ENCODE data around the gene OR10P1.
"Not testable (repeated sequence)": the region's sequence is repeated elsewhere in the genome, so short reads cannot be mapped to it uniquely, and the experiment has no call there.

OR10P1 gene

GRCh38 chr12:55642267-55642666 lies 5.6 kb downstream of the OR10P1 start:
- WGBS (ENCODE audit: extremely low coverage, insufficient coverage, low lambda C conversion rate): no CpG with 5 or more reads among the region's 2 CpGs
- no peak overlapping the region for H3K18ac ChIP-seq (ENCODE audit: low read length)
- H3K36me3 ChIP-seq (ENCODE audit: control insufficient read depth, insufficient read depth, low read length): no peaks in the 10 kb centered on the region
- H3K27me3 ChIP-seq (ENCODE audit: insufficient read depth, low read length, poor library complexity): no peaks in the 10 kb centered on the region
- no peak overlapping the region for H3K4me3 ChIP-seq (ENCODE audit: low read length)
- no peak overlapping the region for H3K9ac ChIP-seq (ENCODE audit: low read length)
- no peak overlapping the region for H2BK120ac ChIP-seq (ENCODE audit: low read depth, low read length)
- no peak overlapping the region for H3K27ac ChIP-seq (ENCODE audit: low read depth, low read length)
- peaks cover 3% of the 10 kb centered on the region for H3K4me1 ChIP-seq (ENCODE audit: control insufficient read depth, low read depth, low read length)
- H2BK15ac ChIP-seq (replicated peaks; ENCODE audit: low read depth): no peak overlapping the region
- no peak overlapping the region for H2AK5ac ChIP-seq (ENCODE audit: low read length)
- H3K56ac ChIP-seq (ENCODE audit: low read length): no peak overlapping the region
- no peaks in the 10 kb centered on the region for H3K79me1 ChIP-seq (ENCODE audit: low read length)
- no peak overlapping the region for H3K23ac ChIP-seq (ENCODE audit: low read length)
- H3K4ac ChIP-seq (ENCODE audit: low read depth, low read length): no peak overlapping the region
- no peak for DNase-seq
- H4K8ac ChIP-seq (ENCODE audit: low read depth, low read length): no peak overlapping the region
- H3K79me2 ChIP-seq (ENCODE audit: control insufficient read depth, insufficient read depth, low read length): no peaks in the 10 kb centered on the region
- no peak overlapping the region for H2BK5ac ChIP-seq (ENCODE audit: low read length)
- no peak overlapping the region for H4K5ac ChIP-seq (ENCODE audit: low read length)
- no peak overlapping the region for H3K4me2 ChIP-seq (ENCODE audit: low read length)

DNA sequence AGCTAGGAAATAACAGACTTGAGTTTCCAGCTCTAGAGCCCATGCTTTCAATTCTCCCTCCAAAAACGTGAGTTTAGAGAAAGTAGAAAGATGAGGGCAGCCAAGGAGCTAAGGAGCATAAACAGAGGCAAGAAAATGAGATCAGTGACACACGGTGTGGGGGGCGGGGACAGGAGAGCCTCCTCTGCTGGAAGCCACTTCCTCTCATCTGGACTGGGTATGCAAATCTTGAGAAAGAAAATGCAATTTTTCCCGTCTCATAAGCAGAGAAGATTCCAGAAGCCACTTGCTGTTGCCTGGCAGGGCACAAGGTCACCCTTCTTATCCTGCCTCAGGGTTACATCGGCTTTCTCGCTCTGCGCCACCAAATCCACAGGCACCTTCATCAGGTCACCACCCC lies 6.0 kb downstream of the OR10P1 start:
- no peak overlapping the region for H2AK5ac ChIP-seq (ENCODE audit: low read length)
- no peak overlapping the region for H2BK120ac ChIP-seq (ENCODE audit: low read depth, low read length)
- H3K4me3 ChIP-seq (ENCODE audit: low read length): no peak overlapping the region
- no peak overlapping the region for H3K27ac ChIP-seq (ENCODE audit: low read depth, low read length)
- no peak overlapping the region for H3K4me2 ChIP-seq (ENCODE audit: low read length)
- no peak overlapping the region for H3K4ac ChIP-seq (ENCODE audit: low read depth, low read length)
- H3K9ac ChIP-seq (ENCODE audit: low read length): no peak overlapping the region
- H3K36me3 ChIP-seq (ENCODE audit: control insufficient read depth, insufficient read depth, low read length): no peaks in the 10 kb centered on the region
- no peaks in the 10 kb centered on the region for H3K27me3 ChIP-seq (ENCODE audit: insufficient read depth, low read length, poor library complexity)
- H4K5ac ChIP-seq (ENCODE audit: low read length): no peak overlapping the region
- WGBS (ENCODE audit: extremely low coverage, insufficient coverage, low lambda C conversion rate): no CpG with 5 or more reads among the region's 7 CpGs
- peaks cover 3% of the 10 kb centered on the region for H3K4me1 ChIP-seq (ENCODE audit: control insufficient read depth, low read depth, low read length)
- no peak overlapping the region for H3K23ac ChIP-seq (ENCODE audit: low read length)
- DNase-seq: no peak
- H3K79me2 ChIP-seq (ENCODE audit: control insufficient read depth, insufficient read depth, low read length): no peaks in the 10 kb centered on the region
- no peak overlapping the region for H3K56ac ChIP-seq (ENCODE audit: low read length)
- H3K79me1 ChIP-seq (ENCODE audit: low read length): no peaks in the 10 kb centered on the region
- H2BK5ac ChIP-seq (ENCODE audit: low read length): no peak overlapping the region
- H3K18ac ChIP-seq (ENCODE audit: low read length): no peak overlapping the region
- no peak overlapping the region for H2BK15ac ChIP-seq (replicated peaks; ENCODE audit: low read depth)
- H4K8ac ChIP-seq (ENCODE audit: low read depth, low read length): no peak overlapping the region

GRCh38 chr12:55644591-55644990 lies 7.9 kb downstream of the OR10P1 start:
- H2BK15ac ChIP-seq (replicated peaks; ENCODE audit: low read depth): no peak overlapping the region
- H3K36me3 ChIP-seq (ENCODE audit: control insufficient read depth, insufficient read depth, low read length): no peaks in the 10 kb centered on the region
- no peaks in the 10 kb centered on the region for H3K79me2 ChIP-seq (ENCODE audit: control insufficient read depth, insufficient read depth, low read length)
- H2BK5ac ChIP-seq (ENCODE audit: low read length): no peak overlapping the region
- no peak overlapping the region for H2BK120ac ChIP-seq (ENCODE audit: low read depth, low read length)
- H4K8ac ChIP-seq (ENCODE audit: low read depth, low read length): no peak overlapping the region
- WGBS (ENCODE audit: extremely low coverage, insufficient coverage, low lambda C conversion rate): no CpG with 5 or more reads among the region's 1 CpG
- peaks cover 3% of the 10 kb centered on the region for H3K4me1 ChIP-seq (ENCODE audit: control insufficient read depth, low read depth, low read length)
- H3K56ac ChIP-seq (ENCODE audit: low read length): no peak overlapping the region
- H3K79me1 ChIP-seq (ENCODE audit: low read length): no peaks in the 10 kb centered on the region
- H3K4ac ChIP-seq (ENCODE audit: low read depth, low read length): no peak overlapping the region
- H3K4me2 ChIP-seq (ENCODE audit: low read length): no peak overlapping the region
- no peak overlapping the region for H3K4me3 ChIP-seq (ENCODE audit: low read length)
- DNase-seq: no peak
- no peak overlapping the region for H4K5ac ChIP-seq (ENCODE audit: low read length)
- H3K27ac ChIP-seq (ENCODE audit: low read depth, low read length): no peak overlapping the region
- no peak overlapping the region for H3K18ac ChIP-seq (ENCODE audit: low read length)
- no peak overlapping the region for H3K23ac ChIP-seq (ENCODE audit: low read length)
- no peak overlapping the region for H3K9ac ChIP-seq (ENCODE audit: low read length)
- no peaks in the 10 kb centered on the region for H3K27me3 ChIP-seq (ENCODE audit: insufficient read depth, low read length, poor library complexity)
- H2AK5ac ChIP-seq (ENCODE audit: low read length): no peak overlapping the region

- no peaks in the 10 kb centered on the region for H3K36me3 ChIP-seq (ENCODE audit: control insufficient read depth, insufficient read depth, low read length)
- no peak overlapping the region for H3K18ac ChIP-seq (ENCODE audit: low read length)
- H2AK5ac ChIP-seq (ENCODE audit: low read length): no peak overlapping the region
- no peaks in the 10 kb centered on the region for H3K79me1 ChIP-seq (ENCODE audit: low read length)
- no peak overlapping the region for H3K27ac ChIP-seq (ENCODE audit: low read depth, low read length)
- H3K27me3 ChIP-seq (ENCODE audit: insufficient read depth, low read length, poor library complexity): no peaks in the 10 kb centered on the region
- no peak overlapping the region for H3K56ac ChIP-seq (ENCODE audit: low read length)
- no peak overlapping the region for H4K5ac ChIP-seq (ENCODE audit: low read length)
- H3K4me2 ChIP-seq (ENCODE audit: low read length): no peak overlapping the region
- no peak overlapping the region for H3K9ac ChIP-seq (ENCODE audit: low read length)
- DNase-seq: no peak
- H3K4me1 ChIP-seq (ENCODE audit: control insufficient read depth, low read depth, low read length): peaks cover 3% of the 10 kb centered on the region
- H2BK120ac ChIP-seq (ENCODE audit: low read depth, low read length): no peak overlapping the region
- no CpG with 5 or more reads among the region's 5 CpGs for WGBS (ENCODE audit: extremely low coverage, insufficient coverage, low lambda C conversion rate)
- no peaks in the 10 kb centered on the region for H3K79me2 ChIP-seq (ENCODE audit: control insufficient read depth, insufficient read depth, low read length)
- no peak overlapping the region for H2BK15ac ChIP-seq (replicated peaks; ENCODE audit: low read depth)
- no peak overlapping the region for H3K4me3 ChIP-seq (ENCODE audit: low read length)
- H2BK5ac ChIP-seq (ENCODE audit: low read length): no peak overlapping the region
- no peak overlapping the region for H3K4ac ChIP-seq (ENCODE audit: low read depth, low read length)
- no peak overlapping the region for H4K8ac ChIP-seq (ENCODE audit: low read depth, low read length)
- no peak overlapping the region for H3K23ac ChIP-seq (ENCODE audit: low read length)
Observed at GRCh38 chr12:55647027-55647426, 10.3 kb downstream of the OR10P1 start.

- not testable (repeated sequence) for H3K56ac ChIP-seq (ENCODE audit: low read length); H2BK5ac ChIP-seq (ENCODE audit: low read length); H3K4me2 ChIP-seq (ENCODE audit: low read length); H3K27ac ChIP-seq (ENCODE audit: low read depth, low read length); H2AK5ac ChIP-seq (ENCODE audit: low read length); H3K18ac ChIP-seq (ENCODE audit: low read length); H3K23ac ChIP-seq (ENCODE audit: low read length); H3K36me3 ChIP-seq (ENCODE audit: control insufficient read depth, insufficient read depth, low read length); H4K5ac ChIP-seq (ENCODE audit: low read length); H3K4me3 ChIP-seq (ENCODE audit: low read length); DNase-seq; H3K4me1 ChIP-seq (ENCODE audit: control insufficient read depth, low read depth, low read length); H2BK120ac ChIP-seq (ENCODE audit: low read depth, low read length); H3K9ac ChIP-seq (ENCODE audit: low read length); H3K79me2 ChIP-seq (ENCODE audit: control insufficient read depth, insufficient read depth, low read length); H4K8ac ChIP-seq (ENCODE audit: low read depth, low read length); H2BK15ac ChIP-seq (replicated peaks; ENCODE audit: low read depth); H3K79me1 ChIP-seq (ENCODE audit: low read length); H3K27me3 ChIP-seq (ENCODE audit: insufficient read depth, low read length, poor library complexity); H3K4ac ChIP-seq (ENCODE audit: low read depth, low read length)
- WGBS (ENCODE audit: extremely low coverage, insufficient coverage, low lambda C conversion rate): no CpG with 5 or more reads among the region's 4 CpGs
Observed at GRCh38 chr12:55650620-55651298, 14.1 kb downstream of the OR10P1 start.

DNA sequence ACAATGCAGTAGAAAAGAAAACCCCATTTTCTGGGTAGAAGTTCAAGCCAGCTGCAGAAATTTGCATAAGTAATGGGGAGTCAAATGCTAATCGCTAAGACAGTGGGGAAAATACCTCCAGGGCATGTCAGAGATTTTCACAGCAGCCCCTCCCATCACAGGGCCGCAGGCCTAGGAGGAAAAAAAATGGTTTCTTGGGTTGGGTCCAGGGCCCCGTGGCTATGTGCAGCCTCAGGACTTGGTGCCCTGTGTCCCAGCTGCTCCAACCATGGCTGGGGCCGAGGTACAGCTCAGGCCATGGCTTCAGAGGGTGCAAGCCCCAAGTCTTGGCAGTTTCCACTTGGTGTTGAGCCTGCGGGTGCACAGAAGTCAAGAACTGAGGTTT lies 14.6 kb downstream of the OR10P1 start:
- no peak overlapping the region for H2BK15ac ChIP-seq (replicated peaks; ENCODE audit: low read depth)
- no peak overlapping the region for H4K8ac ChIP-seq (ENCODE audit: low read depth, low read length)
- no peak overlapping the region for H2AK5ac ChIP-seq (ENCODE audit: low read length)
- no peak overlapping the region for H2BK5ac ChIP-seq (ENCODE audit: low read length)
- no peak overlapping the region for H3K23ac ChIP-seq (ENCODE audit: low read length)
- H3K4ac ChIP-seq (ENCODE audit: low read depth, low read length): no peak overlapping the region
- H3K27me3 ChIP-seq (ENCODE audit: insufficient read depth, low read length, poor library complexity): no peaks in the 10 kb centered on the region
- no CpG with 5 or more reads among the region's 5 CpGs for WGBS (ENCODE audit: extremely low coverage, insufficient coverage, low lambda C conversion rate)
- H4K5ac ChIP-seq (ENCODE audit: low read length): no peak overlapping the region
- DNase-seq: no peak
- no peak overlapping the region for H3K27ac ChIP-seq (ENCODE audit: low read depth, low read length)
- H3K4me3 ChIP-seq (ENCODE audit: low read length): no peak overlapping the region
- no peak overlapping the region for H3K4me2 ChIP-seq (ENCODE audit: low read length)
- H3K36me3 ChIP-seq (ENCODE audit: control insufficient read depth, insufficient read depth, low read length): no peaks in the 10 kb centered on the region
- no peaks in the 10 kb centered on the region for H3K79me2 ChIP-seq (ENCODE audit: control insufficient read depth, insufficient read depth, low read length)
- H3K79me1 ChIP-seq (ENCODE audit: low read length): no peaks in the 10 kb centered on the region
- no peak overlapping the region for H3K18ac ChIP-seq (ENCODE audit: low read length)
- no peak overlapping the region for H3K56ac ChIP-seq (ENCODE audit: low read length)
- no peak overlapping the region for H3K9ac ChIP-seq (ENCODE audit: low read length)
- no peak overlapping the region for H2BK120ac ChIP-seq (ENCODE audit: low read depth, low read length)
- H3K4me1 ChIP-seq (ENCODE audit: control insufficient read depth, low read depth, low read length): no peaks in the 10 kb centered on the region
